Fibroblast of the aortic adventitia (primary cell): ENCODE data around the gene FAM234A. TPM values are rescaled to one million over a fixed set of nuclear protein-coding genes. Genes with fewer than 3 reads are reported as not detected.
A peak's percentile ranks its signal among the peaks of the same experiment; 100 is the strongest.
"Not testable (repeated sequence)": the region's sequence is repeated elsewhere in the genome, so short reads cannot be mapped to it uniquely, and the experiment has no call there.

Experiments used
- DNase-seq: peaks from one replicate; pipeline ENCODE4 v3.0.0-alpha.2; 2010; ENCODE audit warnings: low read depth
- H3K4me3 ChIP-seq: 2 replicates; pipeline ENCODE4 v1.5.1; 2011; ENCODE audit warnings: low read depth, mild to moderate bottlenecking, control low read depth, low read length, moderate library complexity
- total RNA-seq: library from RNA; depleted of rRNA; stranded (reverse); fragments of >200 nt; gene quantifications from 2 replicates; pipeline ENCODE4 v1.2.3, GENCODE V29; 2012; ENCODE audit warnings: low replicate concordance
- TF ChIP-seq, protein P1 (sequence below): IDR thresholded peaks from 2 replicates; pipeline ENCODE4 v1.5.1; 2011; ENCODE audit warnings: mild to moderate bottlenecking, low read length, control low read depth, inconsistent platforms; ENCODE audit not compliant: insufficient read depth

The FAM234A gene
- total RNA-seq, 1 donor = 72.0 TPM

DNA sequence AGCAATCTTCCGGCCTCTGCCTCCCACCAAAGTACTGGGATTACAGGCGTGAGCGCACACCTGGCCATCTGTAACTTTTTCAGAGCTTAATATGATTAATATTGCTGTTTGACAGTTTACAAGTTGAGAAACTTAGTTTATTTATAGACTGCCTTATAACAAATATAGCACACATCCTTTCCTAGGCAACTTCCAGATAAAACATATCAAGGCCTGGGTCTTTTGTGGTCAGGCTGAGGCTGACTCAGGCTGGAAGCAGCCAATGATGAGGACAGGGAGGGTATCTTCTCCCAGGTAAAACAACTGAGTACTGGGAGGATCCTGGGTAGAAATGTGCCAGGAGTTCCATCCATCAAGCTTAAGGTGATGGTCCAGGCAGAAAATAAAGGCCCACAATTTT is 21.6 kb upstream of the FAM234A start:
- DNase-seq = no peak
- TF ChIP-seq, protein P1, sequence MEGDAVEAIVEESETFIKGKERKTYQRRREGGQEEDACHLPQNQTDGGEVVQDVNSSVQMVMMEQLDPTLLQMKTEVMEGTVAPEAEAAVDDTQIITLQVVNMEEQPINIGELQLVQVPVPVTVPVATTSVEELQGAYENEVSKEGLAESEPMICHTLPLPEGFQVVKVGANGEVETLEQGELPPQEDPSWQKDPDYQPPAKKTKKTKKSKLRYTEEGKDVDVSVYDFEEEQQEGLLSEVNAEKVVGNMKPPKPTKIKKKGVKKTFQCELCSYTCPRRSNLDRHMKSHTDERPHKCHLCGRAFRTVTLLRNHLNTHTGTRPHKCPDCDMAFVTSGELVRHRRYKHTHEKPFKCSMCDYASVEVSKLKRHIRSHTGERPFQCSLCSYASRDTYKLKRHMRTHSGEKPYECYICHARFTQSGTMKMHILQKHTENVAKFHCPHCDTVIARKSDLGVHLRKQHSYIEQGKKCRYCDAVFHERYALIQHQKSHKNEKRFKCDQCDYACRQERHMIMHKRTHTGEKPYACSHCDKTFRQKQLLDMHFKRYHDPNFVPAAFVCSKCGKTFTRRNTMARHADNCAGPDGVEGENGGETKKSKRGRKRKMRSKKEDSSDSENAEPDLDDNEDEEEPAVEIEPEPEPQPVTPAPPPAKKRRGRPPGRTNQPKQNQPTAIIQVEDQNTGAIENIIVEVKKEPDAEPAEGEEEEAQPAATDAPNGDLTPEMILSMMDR = no peak
- no peak overlapping the region for H3K4me3 ChIP-seq

DNA sequence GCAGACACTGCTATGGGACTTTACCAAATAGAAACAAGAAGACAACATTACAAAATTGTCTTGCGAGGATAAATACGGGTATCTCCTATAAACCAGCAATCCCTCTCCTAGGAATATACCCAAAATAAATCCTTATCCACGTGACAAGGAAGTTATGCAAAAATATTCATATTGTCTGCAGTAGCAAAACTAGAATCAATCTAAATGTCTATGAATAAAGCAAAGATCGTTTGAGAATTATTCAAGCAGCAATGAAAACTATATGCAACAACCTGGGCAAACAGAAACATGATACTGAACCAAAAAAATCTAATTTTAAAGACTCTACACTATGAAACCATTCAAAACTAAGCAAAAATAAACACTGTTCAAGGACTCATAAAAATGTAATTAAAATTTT is 14.6 kb upstream of the FAM234A start:
- no peak for DNase-seq
- TF ChIP-seq, protein P1 = no peak

DNA sequence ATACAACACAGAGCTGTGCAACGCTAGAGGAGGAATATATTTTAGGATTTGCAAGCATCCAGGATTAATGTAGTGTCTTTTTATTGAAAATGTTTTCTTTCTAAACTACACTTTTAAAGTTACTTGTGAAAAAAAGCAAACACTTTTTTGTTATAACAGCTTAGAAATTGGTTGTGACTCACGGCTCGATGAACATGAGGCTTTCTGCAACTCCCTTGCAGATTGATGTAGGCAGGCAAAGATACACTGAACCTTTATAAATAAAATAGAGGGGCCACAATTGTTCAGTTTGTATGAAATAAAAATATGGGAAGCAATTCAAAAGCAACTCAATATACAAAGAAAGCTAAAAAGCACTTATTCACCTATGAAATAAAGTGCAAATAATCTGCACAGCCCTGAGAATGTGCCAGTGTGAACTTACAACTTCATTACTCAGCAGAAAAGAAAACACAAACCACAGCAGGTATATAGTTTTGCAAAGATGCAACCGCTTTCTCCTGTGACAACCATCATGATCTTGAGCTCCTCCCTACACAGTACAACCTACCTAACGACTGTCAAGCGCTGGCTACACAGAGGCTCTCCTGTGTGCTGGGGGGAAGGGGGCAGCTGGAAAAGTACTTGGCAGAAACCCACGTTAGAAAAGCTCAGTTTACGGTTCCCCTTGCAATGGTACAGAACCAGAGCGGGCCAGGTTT is 6.3 kb upstream of the FAM234A start:
- H3K4me3 ChIP-seq = peak overlapping the region; percentile 86
- TF ChIP-seq, protein P1 = no peak
- DNase-seq = no peak

More for the DNA sequence above, 14.6 kb upstream of the FAM234A start:
- no peak overlapping the region for H3K4me3 ChIP-seq

DNA sequence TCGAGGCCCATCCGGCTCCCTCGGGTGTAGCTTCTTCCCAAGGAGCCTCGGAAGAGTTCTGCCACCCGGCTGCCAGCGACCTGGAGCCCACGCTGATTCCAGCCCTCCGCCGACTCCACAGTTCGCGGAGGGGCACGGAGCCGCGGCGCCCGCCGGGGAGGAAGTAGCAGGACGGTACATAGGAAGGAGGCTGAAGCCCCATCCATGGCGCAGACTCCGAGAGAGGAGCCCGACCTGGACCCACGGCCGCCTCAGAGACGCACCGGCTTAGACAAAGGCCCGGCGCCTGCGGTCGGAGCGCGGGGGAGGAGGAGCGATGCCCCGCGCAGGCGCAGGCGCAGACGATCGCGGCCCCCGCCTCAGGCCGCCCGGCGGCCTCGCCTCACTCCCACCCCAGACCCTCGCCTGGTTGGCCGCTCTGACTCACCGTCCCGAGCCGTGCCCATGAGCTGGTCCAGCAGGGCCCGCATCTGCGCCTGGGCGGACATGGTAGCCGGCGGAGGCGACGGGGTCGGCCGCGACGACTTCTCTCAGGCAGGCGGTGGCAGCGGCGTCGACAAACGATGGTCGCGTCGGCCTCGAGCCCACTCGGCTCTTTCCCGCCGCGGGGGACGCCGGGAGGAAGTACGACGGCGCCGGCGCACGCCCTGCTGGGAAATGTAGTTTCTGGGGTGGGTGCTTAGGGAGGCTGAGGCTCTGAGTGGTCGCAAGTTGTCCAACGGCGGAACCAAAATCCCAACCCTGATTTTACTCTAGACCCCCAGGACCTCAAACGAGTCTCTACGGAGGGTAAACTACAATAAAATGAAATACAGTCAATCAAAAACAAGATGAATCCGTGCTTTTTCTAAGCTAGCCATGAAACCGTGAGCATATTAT is 5.5 kb upstream of the FAM234A start, which contains the start of gene LUC7L:
TSS of gene LUC7L (minus strand) at position 598 of the 879 bp plus-strand sequence. CDS start at position 488, 110 bp downstream.
- DNase-seq = peak; percentile 82
- TF ChIP-seq, protein P1 = no peak
- peak within 1 kb of the TSS; percentile 86 for H3K4me3 ChIP-seq

DNA sequence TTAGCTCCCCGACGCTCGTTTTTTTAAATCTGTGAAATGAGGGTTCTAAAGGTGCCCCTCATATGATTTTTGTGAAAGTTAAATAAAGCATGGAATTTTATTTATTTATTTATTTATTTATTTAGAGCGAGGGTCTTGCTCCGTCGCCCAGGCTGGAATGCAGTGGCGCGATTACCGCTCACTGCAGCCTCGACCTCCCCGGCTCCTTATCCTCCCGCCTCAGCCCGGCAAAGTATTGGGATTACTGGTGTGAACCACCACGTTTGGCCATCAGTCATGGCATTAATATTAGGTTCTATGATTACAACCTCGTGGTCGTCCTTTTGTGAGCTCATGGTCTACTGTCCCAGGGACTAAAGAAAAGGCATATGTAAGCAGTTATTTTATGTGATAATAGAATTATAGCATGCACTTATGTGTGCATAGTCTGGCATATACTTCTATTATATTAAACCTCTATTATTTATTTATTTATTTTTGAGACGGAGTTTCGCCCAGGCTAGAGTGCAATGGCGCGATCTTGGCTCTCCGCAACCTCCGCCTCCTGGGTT is 4.8 kb upstream of the FAM234A start:
- no peak for DNase-seq
- TF ChIP-seq, protein P1 = no peak
- peak overlapping the region; percentile 86 for H3K4me3 ChIP-seq

DNA sequence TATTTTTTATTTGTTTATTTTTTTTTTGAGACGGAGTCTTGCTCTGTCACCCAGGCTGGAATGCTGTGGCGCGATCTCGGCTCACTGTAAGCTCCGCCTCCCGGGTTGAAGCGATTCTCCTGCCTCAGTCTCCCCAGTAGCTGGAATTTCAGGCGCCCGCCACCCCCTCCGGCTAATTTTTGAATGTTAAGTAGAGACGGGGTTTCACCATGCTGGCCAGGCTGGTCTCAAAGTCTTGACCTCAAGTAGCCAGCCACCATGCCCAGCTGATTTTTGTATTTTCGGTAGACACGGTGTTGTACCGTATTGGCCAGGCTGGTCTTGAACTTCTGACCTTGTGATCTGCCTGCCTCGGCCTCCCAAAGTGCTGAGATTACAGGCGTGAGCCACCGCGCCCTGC is 4.3 kb upstream of the FAM234A start:
- not testable (repeated sequence) for H3K4me3 ChIP-seq, DNase-seq

DNA sequence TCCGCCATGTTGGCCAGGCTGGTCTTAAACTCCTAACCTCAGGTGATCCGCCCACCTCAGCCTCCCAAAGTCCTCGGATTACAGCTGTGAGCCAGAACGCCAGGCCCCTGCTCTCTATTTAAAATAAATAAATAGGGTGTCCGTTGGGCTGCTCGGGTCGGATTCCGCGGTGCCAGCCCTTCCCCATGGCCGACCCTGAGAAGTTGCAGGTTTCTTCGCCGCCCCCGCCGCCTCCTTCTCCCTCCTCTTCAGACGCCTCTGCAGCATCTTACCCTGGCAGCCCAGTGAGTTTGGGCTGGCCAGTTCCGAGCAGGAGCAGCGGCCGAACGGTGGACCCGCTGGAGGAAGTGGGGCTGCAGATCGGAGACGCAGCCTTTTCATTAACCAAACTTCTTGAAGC is 3.7 kb upstream of the FAM234A start:
- no peak for DNase-seq
- no peak overlapping the region for H3K4me3 ChIP-seq
- TF ChIP-seq, protein P1 = no peak
